Measurements from ENCODE around the gene MYH1.

DNA sequence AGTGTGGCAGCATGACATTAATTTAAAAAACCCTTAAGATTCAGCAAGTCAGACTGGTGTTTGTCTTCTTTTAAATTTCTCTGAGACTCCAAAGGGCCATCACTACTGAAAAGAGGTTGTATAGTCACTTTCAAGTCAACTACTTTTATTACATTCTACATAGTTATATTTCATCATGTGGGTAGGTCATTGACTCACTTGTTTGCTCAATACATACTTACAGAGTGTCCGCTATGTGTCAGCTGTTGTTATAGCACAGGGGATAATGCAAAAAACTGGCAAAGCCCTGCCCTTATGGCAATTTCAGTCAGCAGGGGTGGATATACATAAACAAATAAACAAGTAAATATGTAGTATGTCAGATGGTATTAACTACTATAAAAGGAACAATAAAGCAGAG lies 46.5 kb downstream of the MYH1 start:
- TF ChIP-seq, protein P1, sequence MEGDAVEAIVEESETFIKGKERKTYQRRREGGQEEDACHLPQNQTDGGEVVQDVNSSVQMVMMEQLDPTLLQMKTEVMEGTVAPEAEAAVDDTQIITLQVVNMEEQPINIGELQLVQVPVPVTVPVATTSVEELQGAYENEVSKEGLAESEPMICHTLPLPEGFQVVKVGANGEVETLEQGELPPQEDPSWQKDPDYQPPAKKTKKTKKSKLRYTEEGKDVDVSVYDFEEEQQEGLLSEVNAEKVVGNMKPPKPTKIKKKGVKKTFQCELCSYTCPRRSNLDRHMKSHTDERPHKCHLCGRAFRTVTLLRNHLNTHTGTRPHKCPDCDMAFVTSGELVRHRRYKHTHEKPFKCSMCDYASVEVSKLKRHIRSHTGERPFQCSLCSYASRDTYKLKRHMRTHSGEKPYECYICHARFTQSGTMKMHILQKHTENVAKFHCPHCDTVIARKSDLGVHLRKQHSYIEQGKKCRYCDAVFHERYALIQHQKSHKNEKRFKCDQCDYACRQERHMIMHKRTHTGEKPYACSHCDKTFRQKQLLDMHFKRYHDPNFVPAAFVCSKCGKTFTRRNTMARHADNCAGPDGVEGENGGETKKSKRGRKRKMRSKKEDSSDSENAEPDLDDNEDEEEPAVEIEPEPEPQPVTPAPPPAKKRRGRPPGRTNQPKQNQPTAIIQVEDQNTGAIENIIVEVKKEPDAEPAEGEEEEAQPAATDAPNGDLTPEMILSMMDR (conservative IDR thresholded peaks at IDR 0.05; ENCODE audit: low read length) = no peak
- no peak for TF ChIP-seq EZH2phosphoT487 (IDR thresholded peaks at IDR 0.05; ENCODE audit: borderline replicate concordance)

Data from Loucy (cell line).